ENCODE data around the gene DLG4.
A peak's percentile ranks its signal among the peaks of the same experiment; 100 is the strongest.

Gene DLG4

DNA sequence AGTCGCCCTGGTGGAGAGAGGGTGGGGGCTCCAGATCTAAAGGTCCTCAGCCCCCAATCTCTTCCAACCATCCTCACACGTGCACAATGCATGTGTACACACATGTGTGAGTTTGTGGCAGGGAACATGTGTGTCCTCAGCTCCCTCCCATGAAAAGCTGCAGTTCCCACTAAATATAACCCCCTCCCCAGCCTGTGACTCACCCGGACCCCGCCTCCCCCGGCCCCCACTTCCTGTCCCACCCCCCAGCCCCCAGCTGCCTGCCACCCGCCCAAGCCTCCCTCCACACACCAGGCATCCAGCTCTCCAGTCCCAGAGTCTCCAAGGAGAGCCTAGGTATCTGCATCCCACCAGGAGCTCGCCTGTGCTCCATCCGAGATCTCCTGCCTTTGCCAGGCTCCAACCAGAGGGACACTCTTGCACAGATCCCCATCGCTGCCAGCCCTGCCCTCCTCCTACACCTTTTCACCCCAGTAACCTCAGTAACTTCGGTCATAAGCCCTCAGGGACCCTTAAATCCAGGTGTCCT is 3.9 kb downstream of the DLG4 start:
- Histone ChIP-seq H3K36me3 (ENCODE audit: control insufficient read depth in 5 of 5, insufficient read depth in 5 of 5, low read length in 5 of 5) (no peaks in the 10 kb centered on the region), H3K4me3 (ENCODE audit: low read depth in 1 of 5, low read length in 5 of 5) (peak overlapping the region in 2 of 5 donors; percentile 35 to 42), H3K27ac (ENCODE audit: low read depth, low read length) (no peak overlapping the region), H3K27me3 (ENCODE audit: control insufficient read depth in 5 of 5, insufficient read depth in 4 of 5, low read length in 5 of 5) (peaks cover 0 to 12% (median 4%) of the 10 kb centered on the region in 5 donors), H3K9ac (ENCODE audit: low read length in 5 of 5) (peak overlapping the region in 1 of 5 donors; percentile 8), H3K9me3 (ENCODE audit: control insufficient read depth in 5 of 5, low read length in 5 of 5) (no peaks in the 10 kb centered on the region), H3K4me1 (ENCODE audit: control insufficient read depth in 5 of 5, insufficient read depth in 5 of 5, low read length in 5 of 5) (peaks cover 7 to 66% (median 58%) of the 10 kb centered on the region in 5 donors)

DNA sequence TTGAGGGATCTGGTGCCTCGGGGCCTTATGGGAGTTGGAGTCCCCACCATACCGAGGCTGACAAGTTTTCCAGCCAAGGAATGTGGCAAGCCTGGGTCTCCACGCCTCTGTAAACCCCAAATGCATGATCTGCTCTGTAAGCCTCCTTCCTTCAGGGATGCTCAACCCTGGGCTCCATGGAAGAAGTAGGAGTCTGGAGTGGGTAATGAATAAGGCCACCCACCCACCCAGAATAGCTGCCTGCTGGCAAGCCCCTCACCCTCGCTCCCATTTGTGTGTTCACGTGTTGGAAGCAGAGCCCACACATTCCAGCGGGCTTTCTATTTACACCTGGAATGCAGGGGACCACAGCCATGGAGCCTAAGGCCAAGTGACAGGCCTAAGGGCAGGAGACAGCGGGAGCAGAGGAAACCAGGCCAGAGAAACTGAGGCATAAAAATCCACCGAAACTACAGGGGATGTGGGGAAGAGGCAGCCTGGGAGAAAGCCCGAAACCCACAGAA is 4.4 kb downstream of the DLG4 start:
- Histone ChIP-seq H3K9me3 (ENCODE audit: control insufficient read depth in 5 of 5, low read length in 5 of 5) (no peaks in the 10 kb centered on the region), H3K4me1 (ENCODE audit: control insufficient read depth in 5 of 5, insufficient read depth in 5 of 5, low read length in 5 of 5) (peaks cover 2 to 60% (median 53%) of the 10 kb centered on the region in 5 donors), H3K27ac (ENCODE audit: low read depth, low read length) (no peak overlapping the region), H3K9ac (ENCODE audit: low read length in 5 of 5) (peak overlapping the region in 1 of 5 donors; percentile 8), H3K4me3 (ENCODE audit: low read depth in 1 of 5, low read length in 5 of 5) (peak overlapping the region in 4 of 5 donors; percentile 59 to 74 (median 70)), H3K36me3 (ENCODE audit: control insufficient read depth in 5 of 5, insufficient read depth in 5 of 5, low read length in 5 of 5) (no peaks in the 10 kb centered on the region), H3K27me3 (ENCODE audit: control insufficient read depth in 5 of 5, insufficient read depth in 4 of 5, low read length in 5 of 5) (peaks cover 0 to 9% (median 4%) of the 10 kb centered on the region in 5 donors)

DNA sequence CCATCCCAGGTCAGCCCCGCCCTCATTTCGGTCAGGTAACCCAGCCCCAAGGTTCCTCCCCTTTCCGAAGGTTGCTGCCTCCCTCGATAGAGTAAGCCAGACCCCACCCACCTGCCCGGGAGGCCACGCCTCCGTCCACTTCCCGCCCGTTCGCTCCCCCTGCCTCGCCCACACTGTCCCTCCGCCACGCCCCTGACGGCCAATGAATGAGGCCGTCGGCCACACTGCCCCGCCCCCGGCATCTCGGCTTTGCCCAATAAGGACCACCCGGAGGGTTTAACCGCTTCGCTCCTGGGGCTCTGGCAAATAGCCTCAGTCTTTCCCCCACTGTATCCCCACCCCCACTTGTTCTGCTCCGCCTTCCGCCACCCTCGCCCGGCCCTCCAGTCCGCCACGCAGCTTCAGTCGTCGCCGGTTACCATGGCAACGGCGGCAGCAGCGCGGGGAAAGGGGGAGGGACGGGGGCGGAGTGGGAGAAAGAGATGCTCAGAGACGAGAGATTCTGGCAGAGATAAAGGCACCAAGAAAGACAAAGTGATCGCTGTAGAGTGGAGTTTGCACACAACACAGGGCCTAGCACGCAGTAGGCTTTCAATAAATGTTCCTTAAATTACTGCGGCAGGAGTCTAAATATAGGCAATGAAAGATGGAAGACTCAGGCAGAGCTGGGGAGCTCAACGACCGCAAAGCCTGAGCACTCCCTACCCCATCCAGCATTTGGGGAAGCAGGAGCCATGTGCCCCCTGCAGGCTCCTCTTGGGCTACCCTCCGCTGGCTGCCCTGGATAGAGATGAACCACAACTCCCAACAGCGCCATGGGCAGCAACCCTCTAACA is 5.1 kb downstream of the DLG4 start:
- peaks cover 1 to 55% (median 50%) of the 10 kb centered on the region in 5 donors for H3K4me1 ChIP-seq (ENCODE audit: control insufficient read depth in 5 of 5, insufficient read depth in 5 of 5, low read length in 5 of 5)
- no peaks in the 10 kb centered on the region for H3K9me3 ChIP-seq (ENCODE audit: control insufficient read depth in 5 of 5, low read length in 5 of 5)
- H3K36me3 ChIP-seq (ENCODE audit: control insufficient read depth in 5 of 5, insufficient read depth in 5 of 5, low read length in 5 of 5), result no peaks in the 10 kb centered on the region
- H3K27me3 ChIP-seq (ENCODE audit: control insufficient read depth in 5 of 5, insufficient read depth in 4 of 5, low read length in 5 of 5), result peaks cover 0 to 9% (median 4%) of the 10 kb centered on the region in 5 donors
- H3K4me3 ChIP-seq (ENCODE audit: low read depth in 1 of 5, low read length in 5 of 5), result peak overlapping the region; percentile 23 to 74 (median 68)
- H3K9ac ChIP-seq (ENCODE audit: low read length in 5 of 5), result peak overlapping the region in 1 of 5 donors; percentile 58
- H3K27ac ChIP-seq (ENCODE audit: low read depth, low read length), result no peak overlapping the region

DNA sequence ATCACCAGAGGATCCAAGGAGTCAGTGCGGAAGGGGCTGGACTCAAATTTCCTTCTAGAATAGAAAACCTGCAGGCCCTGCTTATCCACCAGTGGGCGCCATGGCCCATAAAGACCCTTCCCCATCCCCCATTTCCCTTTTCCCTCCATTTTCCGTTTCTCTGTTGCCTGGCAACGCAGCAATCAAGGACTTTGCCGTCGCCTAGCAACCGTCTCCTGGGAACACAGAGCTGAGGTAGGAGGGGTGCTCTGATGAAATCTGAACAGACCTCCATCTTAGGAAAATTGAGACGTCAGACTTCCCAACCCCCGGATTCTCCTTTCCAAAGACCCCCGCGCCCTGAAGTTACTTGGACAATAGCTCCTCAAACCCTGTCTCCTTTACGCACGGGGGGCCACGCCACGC is 5.7 kb downstream of the DLG4 start:
- peaks cover 1 to 48% (median 44%) of the 10 kb centered on the region in 5 donors for H3K4me1 ChIP-seq (ENCODE audit: control insufficient read depth in 5 of 5, insufficient read depth in 5 of 5, low read length in 5 of 5)
- no peak overlapping the region for H3K9ac ChIP-seq (ENCODE audit: low read length in 5 of 5)
- H3K27ac ChIP-seq (ENCODE audit: low read depth, low read length), result no peak overlapping the region
- H3K4me3 ChIP-seq (ENCODE audit: low read depth in 1 of 5, low read length in 5 of 5), result peak overlapping the region; percentile 23 to 68 (median 61)
- H3K36me3 ChIP-seq (ENCODE audit: control insufficient read depth in 5 of 5, insufficient read depth in 5 of 5, low read length in 5 of 5), result no peaks in the 10 kb centered on the region
- no peaks in the 10 kb centered on the region for H3K9me3 ChIP-seq (ENCODE audit: control insufficient read depth in 5 of 5, low read length in 5 of 5)
- H3K27me3 ChIP-seq (ENCODE audit: control insufficient read depth in 5 of 5, insufficient read depth in 4 of 5, low read length in 5 of 5), result peaks cover 0 to 10% (median 4%) of the 10 kb centered on the region in 5 donors

DNA sequence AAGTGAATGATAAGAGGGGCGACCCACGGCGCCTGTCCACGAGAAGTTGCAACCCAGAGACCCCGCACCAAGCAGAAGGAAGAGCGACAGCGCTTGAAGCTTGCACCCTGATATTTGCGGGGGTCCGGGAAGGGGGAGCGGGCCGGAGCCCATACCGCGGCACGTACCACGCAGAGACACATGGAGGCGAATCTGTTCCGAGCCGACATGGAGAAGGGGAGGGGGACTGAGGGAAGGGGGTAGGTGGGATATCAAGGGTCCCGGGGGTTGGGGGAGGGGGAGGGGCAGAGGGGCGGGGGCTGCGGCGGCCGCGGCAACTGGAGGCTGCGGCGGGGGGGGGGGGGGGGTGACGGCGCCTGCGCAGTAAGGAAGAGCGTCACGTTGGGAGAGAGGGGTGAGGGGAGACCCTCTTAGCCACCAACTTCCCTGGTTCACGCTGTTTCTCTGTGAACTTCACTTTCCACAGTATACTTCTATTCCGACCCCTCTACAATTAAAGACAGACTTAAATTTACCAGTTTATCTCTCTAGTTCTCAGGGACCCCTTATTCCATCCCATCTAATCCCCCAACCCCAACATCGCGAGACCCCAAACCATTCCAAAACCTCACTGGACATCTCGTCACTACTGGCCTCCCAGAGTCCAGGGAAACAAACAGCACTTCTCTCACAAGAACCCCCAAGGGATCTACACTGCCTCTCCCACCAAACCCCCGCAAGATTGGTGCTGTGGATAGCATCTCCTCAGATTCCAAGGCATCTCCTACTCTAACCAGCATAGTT is 8.0 kb downstream of the DLG4 start:
- H3K9me3 ChIP-seq (ENCODE audit: control insufficient read depth in 5 of 5, low read length in 5 of 5), result no peaks in the 10 kb centered on the region
- no peaks in the 10 kb centered on the region for H3K36me3 ChIP-seq (ENCODE audit: control insufficient read depth in 5 of 5, insufficient read depth in 5 of 5, low read length in 5 of 5)
- H3K27me3 ChIP-seq (ENCODE audit: control insufficient read depth in 5 of 5, insufficient read depth in 4 of 5, low read length in 5 of 5), result peaks cover 6 to 12% (median 10%) of the 10 kb centered on the region in 5 donors
- no peak overlapping the region for H3K9ac ChIP-seq (ENCODE audit: low read length in 5 of 5)
- no peak overlapping the region for H3K4me3 ChIP-seq (ENCODE audit: low read depth in 1 of 5, low read length in 5 of 5)
- H3K4me1 ChIP-seq (ENCODE audit: control insufficient read depth in 5 of 5, insufficient read depth in 5 of 5, low read length in 5 of 5), result peaks cover 1 to 37% (median 30%) of the 10 kb centered on the region in 5 donors
- H3K27ac ChIP-seq (ENCODE audit: low read depth, low read length), result no peak overlapping the region

DNA sequence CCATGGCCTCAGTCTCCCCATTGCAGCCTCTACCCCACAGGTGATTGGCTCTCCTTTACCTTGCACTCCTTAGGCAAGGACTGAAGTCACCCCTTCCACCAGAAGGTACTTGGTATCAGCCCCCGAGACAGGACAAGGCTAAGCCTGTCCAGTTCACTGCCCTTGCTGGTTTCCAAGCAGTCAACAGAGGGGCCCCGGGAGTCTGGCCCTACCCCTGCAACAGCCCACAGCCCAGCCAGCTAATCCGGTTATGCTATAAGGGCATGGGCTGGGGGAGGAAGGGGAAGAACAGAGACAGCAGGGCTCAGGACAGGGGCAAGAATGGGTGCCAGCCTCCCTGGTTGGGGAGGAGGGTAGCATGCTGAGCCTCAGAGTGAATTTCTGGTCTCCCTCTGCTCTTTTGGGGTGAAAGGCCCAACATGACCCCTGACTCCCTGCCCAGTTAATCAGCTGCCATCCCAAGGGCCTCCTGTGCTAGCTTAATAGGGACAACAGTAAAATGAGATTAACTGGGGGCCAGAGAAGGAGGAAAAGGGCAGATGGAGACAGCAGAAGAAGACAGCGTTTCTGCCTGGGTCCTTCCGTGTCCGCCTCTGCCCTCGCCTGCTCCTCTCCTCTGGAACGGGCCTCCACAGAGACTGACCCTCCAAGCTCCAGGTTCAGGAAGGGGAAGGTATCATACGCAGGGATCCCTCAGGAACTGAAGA is 10.7 kb downstream of the DLG4 start:
- Histone ChIP-seq H3K36me3 (ENCODE audit: control insufficient read depth in 5 of 5, insufficient read depth in 5 of 5, low read length in 5 of 5) (peaks cover 0 to under 1% (median 0%) of the 10 kb centered on the region in 5 donors), H3K27ac (ENCODE audit: low read depth, low read length) (no peak overlapping the region), H3K9ac (ENCODE audit: low read length in 5 of 5) (no peak overlapping the region), H3K4me1 (ENCODE audit: control insufficient read depth in 5 of 5, insufficient read depth in 5 of 5, low read length in 5 of 5) (peaks cover 0 to 27% (median 18%) of the 10 kb centered on the region in 5 donors), H3K4me3 (ENCODE audit: low read depth in 1 of 5, low read length in 5 of 5) (no peak overlapping the region), H3K9me3 (ENCODE audit: control insufficient read depth in 5 of 5, low read length in 5 of 5) (no peaks in the 10 kb centered on the region), H3K27me3 (ENCODE audit: control insufficient read depth in 5 of 5, insufficient read depth in 4 of 5, low read length in 5 of 5) (peaks cover 4 to 12% (median 6%) of the 10 kb centered on the region in 5 donors)

DNA sequence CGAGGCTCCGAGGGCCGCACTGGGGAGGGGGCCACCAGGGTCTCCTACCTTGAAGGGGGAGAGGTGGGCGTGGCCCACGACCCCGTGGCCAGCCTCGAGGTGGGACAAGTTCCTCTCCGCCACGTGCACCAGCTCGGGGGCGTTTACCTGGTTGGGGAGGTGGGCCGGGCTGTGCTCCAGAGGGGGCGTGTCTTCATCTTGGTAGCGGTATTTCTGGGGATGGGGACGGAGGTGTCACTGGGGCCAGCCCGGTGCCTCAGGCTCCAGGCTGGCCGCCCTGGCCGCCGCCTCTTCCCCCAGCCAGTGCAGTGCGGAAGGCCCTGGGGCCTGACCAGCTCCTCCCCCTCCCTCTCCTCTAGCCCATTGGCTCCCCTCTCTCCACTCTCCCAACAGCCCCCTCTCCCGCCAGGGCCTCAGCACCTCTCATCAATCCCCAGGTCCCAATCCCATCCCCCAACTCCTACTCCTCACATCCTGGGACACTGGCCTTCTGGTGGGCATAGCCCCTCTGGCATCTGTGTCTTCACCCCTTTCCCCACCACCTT is 11.5 kb downstream of the DLG4 start:
- Histone ChIP-seq H3K4me1 (ENCODE audit: control insufficient read depth in 5 of 5, insufficient read depth in 5 of 5, low read length in 5 of 5) (peaks cover 0 to 23% (median 14%) of the 10 kb centered on the region in 5 donors), H3K36me3 (ENCODE audit: control insufficient read depth in 5 of 5, insufficient read depth in 5 of 5, low read length in 5 of 5) (peaks cover 0 to 9% (median 7%) of the 10 kb centered on the region in 5 donors), H3K4me3 (ENCODE audit: low read depth in 1 of 5, low read length in 5 of 5) (no peak overlapping the region), H3K27me3 (ENCODE audit: control insufficient read depth in 5 of 5, insufficient read depth in 4 of 5, low read length in 5 of 5) (peaks cover 4 to 12% (median 6%) of the 10 kb centered on the region in 5 donors), H3K9me3 (ENCODE audit: control insufficient read depth in 5 of 5, low read length in 5 of 5) (no peaks in the 10 kb centered on the region), H3K9ac (ENCODE audit: low read length in 5 of 5) (no peak overlapping the region), H3K27ac (ENCODE audit: low read depth, low read length) (no peak overlapping the region)

DNA sequence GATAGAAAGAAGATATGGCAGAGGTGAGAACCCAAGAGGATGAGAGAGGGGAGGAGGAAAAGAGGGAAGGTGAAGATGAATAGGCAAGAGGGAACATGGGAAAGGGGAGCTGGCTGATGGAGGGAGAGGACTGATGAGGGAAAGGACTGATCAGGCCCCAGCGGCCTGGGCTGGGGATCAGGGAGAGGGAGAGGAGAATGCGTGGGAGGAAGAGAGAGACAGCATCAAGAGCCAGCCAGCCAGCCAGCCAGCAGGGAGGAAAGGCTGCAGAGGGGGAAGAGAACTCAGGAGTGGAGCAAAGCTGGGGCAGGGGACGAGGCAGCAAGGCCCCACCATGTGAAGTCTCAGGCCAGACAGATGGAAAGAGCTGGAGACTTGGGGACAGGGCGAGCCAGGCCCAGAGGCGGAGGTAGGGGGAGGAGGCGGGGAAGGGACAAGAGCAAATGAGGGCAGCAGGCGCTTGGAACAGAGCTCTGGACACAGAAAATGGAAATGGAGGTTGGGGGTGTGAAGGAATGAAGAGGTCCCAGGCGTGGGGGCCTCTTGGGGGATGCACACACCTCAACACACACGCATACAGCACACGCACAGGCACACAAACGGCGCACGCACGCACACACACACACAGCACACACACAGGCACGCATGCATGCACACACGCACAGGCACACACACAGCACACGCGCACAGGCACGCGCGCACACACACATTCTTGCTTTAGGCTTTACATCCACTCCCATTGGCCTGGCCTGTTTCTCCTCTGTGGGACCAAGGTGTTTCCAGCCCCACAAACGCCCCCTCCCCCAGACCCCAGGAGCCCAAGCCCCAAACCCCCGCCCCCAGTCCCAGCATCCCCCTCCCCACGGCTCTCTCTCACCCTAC is 12.3 kb downstream of the DLG4 start:
- Histone ChIP-seq H3K4me3 (ENCODE audit: low read depth in 1 of 5, low read length in 5 of 5) (no peak overlapping the region), H3K36me3 (ENCODE audit: control insufficient read depth in 5 of 5, insufficient read depth in 5 of 5, low read length in 5 of 5) (peaks cover 0 to 16% (median 11%) of the 10 kb centered on the region in 5 donors), H3K9me3 (ENCODE audit: control insufficient read depth in 5 of 5, low read length in 5 of 5) (no peaks in the 10 kb centered on the region), H3K27ac (ENCODE audit: low read depth, low read length) (no peak overlapping the region), H3K9ac (ENCODE audit: low read length in 5 of 5) (no peak overlapping the region), H3K27me3 (ENCODE audit: control insufficient read depth in 5 of 5, insufficient read depth in 4 of 5, low read length in 5 of 5) (peaks cover 4 to 12% (median 6%) of the 10 kb centered on the region in 5 donors), H3K4me1 (ENCODE audit: control insufficient read depth in 5 of 5, insufficient read depth in 5 of 5, low read length in 5 of 5) (peaks cover 0 to 23% (median 14%) of the 10 kb centered on the region in 5 donors)
